CD14-positive monocyte (primary cell): ENCODE measurements around the gene UGT1A1. TPM values are rescaled to one million over a fixed set of nuclear protein-coding genes. Genes with fewer than 3 reads are reported as not detected.

Source experiments
- DNase-seq, 3 donors: peaks; one replicate each; pipeline ENCODE4 v3.0.0-alpha.2; 2011 to 2022
- H2AFZ ChIP-seq: 2 replicates; pipeline ENCODE4 v1.6.0; 2012; ENCODE audit warnings: mild to moderate bottlenecking, low read depth, low read length, inconsistent platforms; ENCODE audit not compliant: insufficient read depth, poor library complexity, severe bottlenecking
- H3K27ac ChIP-seq, 2 donors: 1 replicate in 1 of 2; 2 replicates in 1 of 2; pipeline ENCODE4 v1.5.1; 2012 to 2013; ENCODE audit warnings: low read length in 2 of 2, control low read depth in 1 of 2, inconsistent platforms in 1 of 2, low read depth in 1 of 2, mild to moderate bottlenecking in 1 of 2
- H3K27me3 ChIP-seq, 2 donors: one replicate each; pipeline versions ENCODE4 v1.6.0 to v1.6.1; 2011 to 2013; ENCODE audit warnings: low read length in 2 of 2; ENCODE audit not compliant: control insufficient read depth in 2 of 2, insufficient read depth in 2 of 2
- H3K36me3 ChIP-seq, 2 donors: replicated peaks in 1 of 2; 1 replicate in 1 of 2; 2 replicates in 1 of 2; pipeline versions ENCODE4 v1.5.1 to v1.6.1; 2012 to 2013; ENCODE audit warnings: low read length in 2 of 2, control low read depth in 1 of 2, inconsistent platforms in 1 of 2, mild to moderate bottlenecking in 1 of 2; ENCODE audit not compliant: insufficient read depth in 2 of 2, control insufficient read depth in 1 of 2
- H3K4me1 ChIP-seq, 2 donors: 1 replicate in 1 of 2; 2 replicates in 1 of 2; pipeline versions ENCODE4 v1.5.1 to v1.6.1; 2012 to 2013; ENCODE audit warnings: low read length in 2 of 2, control low read depth in 1 of 2, inconsistent platforms in 1 of 2, mild to moderate bottlenecking in 1 of 2, moderate library complexity in 1 of 2; ENCODE audit not compliant: insufficient read depth in 2 of 2, control insufficient read depth in 1 of 2
- H3K4me2 ChIP-seq: replicated peaks from 2 replicates; pipeline ENCODE3; 2012; ENCODE audit warnings: low read length, moderate library complexity, mild to moderate bottlenecking; ENCODE audit not compliant: poor library complexity, severe bottlenecking; ENCODE audit errors: extremely low read depth
- H3K4me3 ChIP-seq, 3 experiments: fragments of 200-600 bp in 1 of 3; sonication (generic) in 1 of 3; replicated peaks in 1 of 3; 1 replicate in 2 of 3; 2 replicates in 1 of 3; pipeline ENCODE4 v1.5.1; 2011 to 2013; ENCODE audit warnings: low read length in 3 of 3, mild to moderate bottlenecking in 3 of 3, control low read depth in 2 of 3, low read depth in 2 of 3, inconsistent platforms in 1 of 3, moderate library complexity in 1 of 3
- H3K79me2 ChIP-seq: 2 replicates; pipeline ENCODE4 v1.6.0; 2012; ENCODE audit warnings: mild to moderate bottlenecking, control low read depth, inconsistent platforms, low read length, moderate library complexity; ENCODE audit not compliant: insufficient read depth
- H3K9ac ChIP-seq: 2 replicates; pipeline ENCODE4 v1.6.0; 2017; ENCODE audit warnings: low read length, mild to moderate bottlenecking; ENCODE audit not compliant: insufficient read depth, poor library complexity, severe bottlenecking
- H3K9me3 ChIP-seq, 2 donors: replicated peaks in 1 of 2; 1 replicate in 1 of 2; 2 replicates in 1 of 2; pipeline versions ENCODE4 v1.5.1 to v1.6.1; 2012 to 2013; ENCODE audit warnings: low read length in 2 of 2, control low read depth in 1 of 2; ENCODE audit not compliant: control insufficient read depth in 1 of 2, insufficient read depth in 1 of 2
- H4K20me1 ChIP-seq: 2 replicates; pipeline ENCODE4 v1.6.0; 2012; ENCODE audit warnings: mild to moderate bottlenecking, low read length, control low read depth, moderate library complexity; ENCODE audit not compliant: insufficient read depth
- H3K27ac Mint-ChIP-seq, 7 donors: one replicate each; pipeline ENCODE4 v1.8.0; 2020; ENCODE audit warnings: mild to moderate bottlenecking in 7 of 7, mixed read lengths in 7 of 7, moderate library complexity in 6 of 7, inconsistent platforms in 2 of 7
- H3K27me3 Mint-ChIP-seq, 3 donors: one replicate each; pipeline ENCODE4 v1.8.0; 2021 to 2022; ENCODE audit warnings: low read depth in 3 of 3, mild to moderate bottlenecking in 3 of 3, mixed read lengths in 3 of 3, moderate library complexity in 3 of 3, inconsistent platforms in 1 of 3
- H3K36me3 Mint-ChIP-seq, 2 donors: one replicate each; pipeline ENCODE4 v1.8.0; 2020; ENCODE audit warnings: mixed read lengths in 2 of 2, inconsistent platforms in 1 of 2, mild to moderate bottlenecking in 1 of 2
- H3K4me1 Mint-ChIP-seq: one replicate; pipeline ENCODE4 v1.8.0; 2020; ENCODE audit warnings: mild to moderate bottlenecking, mixed read lengths
- H3K4me3 Mint-ChIP-seq, 2 donors: one replicate each; pipeline ENCODE4 v1.8.0; 2020; ENCODE audit warnings: mild to moderate bottlenecking in 2 of 2, mixed read lengths in 2 of 2, moderate library complexity in 1 of 2
- H3K9me3 Mint-ChIP-seq, 7 donors: one replicate each; pipeline ENCODE4 v1.8.0; 2020 to 2022; ENCODE audit warnings: mixed read lengths in 7 of 7, mild to moderate bottlenecking in 6 of 7, moderate library complexity in 6 of 7, inconsistent platforms in 2 of 7
- CTCF ChIP-seq: fragments of 200-600 bp; IDR thresholded peaks from one replicate; pipeline ENCODE4 v1.8.0; 2022; ENCODE audit warnings: antibody characterized with exemption, mild to moderate bottlenecking
- WGBS: methylation state at CpG from one replicate; pipeline ENCODE4 v1.1.5; 2013; ENCODE audit warnings: missing lambda C conversion rate; ENCODE audit not compliant: insufficient coverage; 5-methylcytosine and 5-hydroxymethylcytosine counted together
- intact Hi-C, 2 donors: fragments of 100-400 bp; cut with micrococcal nuclease; formaldehyde crosslinking; loops; one replicate each; pipeline versions ENCODE4 v1.15.0 to v1.15.1; 2023
- polyA plus RNA-seq, 3 donors: library from polyadenylated mRNA; depleted of rRNA in 1 of 3; unstranded in 2 of 3; stranded (reverse) in 1 of 3; fragments of 300-500 nt in 2 of 3; fragments of >200 nt in 1 of 3; fragmentation: Illumina TruSeq in 2 of 3; gene quantifications; 1 replicate in 2 of 3; 2 replicates in 1 of 3; pipeline ENCODE4 v1.2.3, GENCODE V29; 2012 to 2021

The UGT1A1 gene
- polyA plus RNA-seq, 3 donors: not detected

DNA sequence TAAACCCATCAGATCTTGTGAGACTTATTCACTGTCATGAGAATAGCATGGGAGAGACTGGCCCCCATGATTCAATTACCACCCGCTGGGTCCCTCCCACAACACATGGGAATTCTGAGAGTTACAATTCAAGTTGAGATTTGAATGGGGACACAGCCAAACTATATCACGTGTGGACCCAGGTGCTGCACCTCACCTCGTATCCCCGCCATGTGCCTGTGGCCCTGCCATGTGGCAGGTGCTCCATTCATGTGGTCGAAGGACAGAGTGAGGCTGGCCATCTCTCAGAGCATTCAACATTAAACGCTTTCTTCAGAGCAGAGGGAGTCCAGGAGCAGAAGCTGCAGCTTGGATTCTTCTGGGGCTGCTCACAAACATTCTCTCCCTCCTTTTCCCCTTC lies 50.3 kb downstream of the UGT1A1 start:
- no peaks in the 10 kb centered on the region for H3K4me1 Mint-ChIP-seq
- H3K27me3 ChIP-seq: no peaks in the 10 kb centered on the region
- intact Hi-C loops: no loop called here
- peaks cover 0 to 6% (median 2%) of the 10 kb centered on the region in 7 donors for H3K9me3 Mint-ChIP-seq
- no peaks in the 10 kb centered on the region for H4K20me1 ChIP-seq
- no peak overlapping the region for H3K27ac Mint-ChIP-seq
- 87% methylated on average over 5 of the region's 6 CpGs for WGBS
- no peak for DNase-seq
- no peaks in the 10 kb centered on the region for H3K36me3 Mint-ChIP-seq
- no peak overlapping the region for H3K27ac ChIP-seq
- H3K9ac ChIP-seq: no peak overlapping the region
- no peak overlapping the region for H3K4me3 ChIP-seq
- no peaks in the 10 kb centered on the region for H3K36me3 ChIP-seq
- H2AFZ ChIP-seq: no peak overlapping the region
- no peak overlapping the region for H3K4me2 ChIP-seq
- peaks cover 2 to 5% (median 5%) of the 10 kb centered on the region in 3 donors for H3K27me3 Mint-ChIP-seq
- no peak for TF ChIP-seq CTCF
- H3K4me3 Mint-ChIP-seq: no peak overlapping the region
- H3K79me2 ChIP-seq: no peaks in the 10 kb centered on the region
- H3K4me1 ChIP-seq: no peaks in the 10 kb centered on the region
- no peaks in the 10 kb centered on the region for H3K9me3 ChIP-seq

DNA sequence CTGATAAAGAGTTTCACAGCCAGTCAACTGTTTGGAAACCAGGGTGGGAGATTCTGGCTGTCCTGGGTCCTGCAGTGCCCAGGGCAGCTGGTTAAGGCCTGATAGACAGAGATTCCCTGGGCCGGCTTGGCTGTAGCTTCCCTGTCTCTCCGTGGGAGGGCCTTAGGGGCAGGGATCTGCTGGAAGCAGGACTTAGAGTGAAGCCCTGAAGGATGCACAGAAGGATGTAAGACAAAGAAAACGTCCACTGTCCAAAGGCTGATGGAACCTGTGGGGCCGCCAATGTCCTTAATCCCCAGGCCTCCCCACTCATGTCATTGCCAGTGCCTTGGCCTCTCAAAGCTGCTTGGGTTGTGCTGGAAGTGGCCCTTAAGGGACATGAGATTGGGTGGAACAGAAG lies 51.0 kb downstream of the UGT1A1 start:
- no peaks in the 10 kb centered on the region for H3K4me1 ChIP-seq
- H3K9me3 Mint-ChIP-seq: peaks cover 0 to 6% (median 2%) of the 10 kb centered on the region in 7 donors
- intact Hi-C loops: no loop called here
- H4K20me1 ChIP-seq: no peaks in the 10 kb centered on the region
- no peak overlapping the region for H3K27ac ChIP-seq
- H3K36me3 Mint-ChIP-seq: no peaks in the 10 kb centered on the region
- no peaks in the 10 kb centered on the region for H3K79me2 ChIP-seq
- H3K27me3 ChIP-seq: no peaks in the 10 kb centered on the region
- no peak overlapping the region for H3K4me3 Mint-ChIP-seq
- no peak overlapping the region for H3K27ac Mint-ChIP-seq
- no peaks in the 10 kb centered on the region for H3K9me3 ChIP-seq
- no peak for TF ChIP-seq CTCF
- H3K4me3 ChIP-seq: no peak overlapping the region
- H2AFZ ChIP-seq: no peak overlapping the region
- no peaks in the 10 kb centered on the region for H3K4me1 Mint-ChIP-seq
- 92% methylated on average over 2 of the region's 4 CpGs for WGBS
- H3K36me3 ChIP-seq: no peaks in the 10 kb centered on the region
- H3K27me3 Mint-ChIP-seq: peaks cover 2 to 7% (median 5%) of the 10 kb centered on the region in 3 donors
- DNase-seq: no peak
- no peak overlapping the region for H3K9ac ChIP-seq
- H3K4me2 ChIP-seq: no peak overlapping the region
